Heart left ventricle (tissue), 16 donors: ENCODE data around the gene KIAA1217. TPM values are rescaled to one million over a fixed set of nuclear protein-coding genes. Genes with fewer than 3 reads are reported as not detected.

Source experiments
- ATAC-seq, 4 donors: fragments of 200-7000 bp; cut with Tn5 transposase; one replicate each; pipeline ENCODE4 v1.9.1; 2020 to 2022; ENCODE audit warnings: moderate library complexity in 4 of 4, mild to moderate bottlenecking in 3 of 4, moderate number of reproducible peaks in 1 of 4
- DNase-seq, 5 donors: peaks; one replicate each; pipeline ENCODE4 v3.0.0-alpha.2; 2020
- H3K27ac ChIP-seq, 12 donors: fragments of 200-600 bp; sonication (generic) in 4 of 12; one replicate each; pipeline versions ENCODE4 v1.5.0 to v1.8.0; 2016 to 2022; ENCODE audit warnings: mild to moderate bottlenecking in 2 of 12
- H3K27me3 ChIP-seq, 9 donors: fragments of 200-600 bp; sonication (generic) in 2 of 9; one replicate each; pipeline versions ENCODE4 v1.5.1 to v1.8.0; 2016 to 2022; ENCODE audit warnings: mild to moderate bottlenecking in 3 of 9
- H3K36me3 ChIP-seq, 9 donors: fragments of 200-600 bp; sonication (generic) in 2 of 9; one replicate each; pipeline versions ENCODE4 v1.5.0 to v1.8.0; 2018 to 2022; ENCODE audit warnings: mild to moderate bottlenecking in 2 of 9
- H3K4me1 ChIP-seq, 12 donors: fragments of 200-600 bp; sonication (generic) in 4 of 12; one replicate each; pipeline versions ENCODE4 v1.5.0 to v1.8.0; 2016 to 2022; ENCODE audit warnings: mild to moderate bottlenecking in 3 of 12
- H3K4me3 ChIP-seq, 12 donors: fragments of 200-600 bp; sonication (generic) in 4 of 12; one replicate each; pipeline versions ENCODE4 v1.5.0 to v1.8.0; 2017 to 2022; ENCODE audit warnings: mild to moderate bottlenecking in 9 of 12, moderate library complexity in 4 of 12
- H3K9me3 ChIP-seq, 12 donors: fragments of 200-600 bp; sonication (generic) in 4 of 12; one replicate each; pipeline versions ENCODE4 v1.5.0 to v1.8.0; 2016 to 2022; ENCODE audit warnings: mild to moderate bottlenecking in 1 of 12
- CTCF ChIP-seq, 12 donors: fragments of 200-600 bp; sonication (generic) in 4 of 12; IDR thresholded peaks; one replicate each; pipeline versions ENCODE4 v1.5.0 to v1.8.0; 2018 to 2022; ENCODE audit warnings: antibody characterized with exemption in 12 of 12, mild to moderate bottlenecking in 5 of 12
- POLR2A ChIP-seq, 2 donors: fragments of 450-650 bp; IDR thresholded peaks; one replicate each; pipeline ENCODE4 v1.6.1; 2017; ENCODE audit warnings: antibody characterized with exemption in 2 of 2, mild to moderate bottlenecking in 2 of 2, moderate library complexity in 2 of 2
- WGBS, 4 donors: extraction: QIAGEN DNeasy Blood & Tissue Kit in 2 of 4; methylation state at CpG; one replicate each; pipeline versions ENCODE4 v1.1.5 to v1.1.7; 2013 to 2018; 5-methylcytosine and 5-hydroxymethylcytosine counted together
- intact Hi-C, 10 donors: fragments of 100-400 bp; cut with DNase I; formaldehyde crosslinking; loops; one replicate each; pipeline versions ENCODE4 v1.11.1 to v1.14.2; 2022
- polyA plus RNA-seq, 2 donors: library from polyadenylated mRNA; stranded (reverse); fragments of 200-250 nt; gene quantifications; one replicate each; pipeline ENCODE4 v1.2.3, GENCODE V29; 2013
- total RNA-seq, 9 donors: library from RNA; depleted of rRNA in 2 of 9; stranded (reverse); fragments of >200 nt in 2 of 9; fragmentation: NEBNext Ultra II Directional in 3 of 9; extraction: Animal tissue kit (Norgen Biotek cat#: 25700) in 3 of 9; gene quantifications; one replicate each; pipeline versions ENCODE4 v1.1.0 to v1.2.4, GENCODE V29; 2016 to 2023
- donor health status: ischemic (EF 13 %, LVEDD 7.1; RV severe dilation, severe dysfunction).
- donor health status: healthy with polysubstance abuse.
- donor health status: DM: no; HTN: yes; CAD: no.
- donor health status: DM: no; HTN: no; CAD: no.
- donor health status: ischemic (EF 25% LVEDD 6.9; RV normal size, moderate dysfunction).
- donor health status: ischemic (EF 25% LVEDD 5.7; RV mildly dilated, moderate dysfunction).
- donor health status: healthy.
- donor health status: DM: yes; HTN: yes; CAD: no.
- donor health status: ischemic (EF 35%, LVEDD 5.7; RV mildly dilated, moderate dysfunction).
- donor health status: nonischemic (EF 11% LVEDD 7.7; RV severe dilation, severe dysfunction).
- donor health status: DM: yes; HTN: yes; CAD: no.
- donor health status: PGD.
- donor health status: ischemic (EF 29% LVEDD 5.4; RV normal size, mild dysfunction).
- donor health status: nonischemic (EF 23%, LVEDD 6.1; RV moderate dilation, normal function).

KIAA1217 gene
- total and polyA plus RNA-seq, 11 donors: 12.7 to 66.7 (median 33.5) TPM

GRCh38 chr10:24575481-24576002, 366.6 kb downstream of the KIAA1217 start:
- ATAC-seq: no peak
- Histone ChIP-seq H3K9me3 (no peaks in the 10 kb centered on the region), H3K27me3 (no peaks in the 10 kb centered on the region), H3K36me3 (no peaks in the 10 kb centered on the region), H3K27ac (no peak overlapping the region), H3K4me3 (no peak overlapping the region), H3K4me1 (no peaks in the 10 kb centered on the region)
- WGBS, 4 donors: 81 to 87% (median 84%) methylated on average over 10 of the region's 10 CpGs
- intact Hi-C loops: no loop called here
- TF ChIP-seq CTCF (IDR thresholded peaks at IDR 0.05): no peak
- no peak for TF ChIP-seq POLR2A (IDR thresholded peaks at IDR 0.05)
- DNase-seq: no peak

- Histone ChIP-seq H3K36me3 (peaks cover 0 to 26% (median 8%) of the 10 kb centered on the region in 9 donors), H3K27me3 (no peaks in the 10 kb centered on the region), H3K9me3 (no peaks in the 10 kb centered on the region), H3K4me1 (no peaks in the 10 kb centered on the region), H3K27ac (no peak overlapping the region), H3K4me3 (no peak overlapping the region)
- TF ChIP-seq POLR2A (IDR thresholded peaks at IDR 0.05): no peak
- TF ChIP-seq CTCF (IDR thresholded peaks at IDR 0.05): no peak
- DNase-seq: no peak
- no peak for ATAC-seq
- 98 to 100% (median 100%) methylated on average over 1 of the region's 1 CpG for WGBS, 4 donors
- intact Hi-C loops: no loop called here
Observed at GRCh38 chr10:24579448-24579847, 370.5 kb downstream of the KIAA1217 start.

GRCh38 chr10:24579906-24580305, 371.0 kb downstream of the KIAA1217 start:
- Histone ChIP-seq H3K36me3 (peaks cover 0 to 31% (median 13%) of the 10 kb centered on the region in 9 donors), H3K4me3 (no peak overlapping the region), H3K9me3 (no peaks in the 10 kb centered on the region), H3K27me3 (no peaks in the 10 kb centered on the region), H3K27ac (no peak overlapping the region), H3K4me1 (no peaks in the 10 kb centered on the region)
- DNase-seq (no peak), ATAC-seq (no peak)
- TF ChIP-seq CTCF (IDR thresholded peaks at IDR 0.05) (no peak), POLR2A (IDR thresholded peaks at IDR 0.05) (no peak)
- 47 to 65% (median 58%) methylated on average over 4 of the region's 4 CpGs for WGBS, 4 donors
- intact Hi-C loops: no loop called here

- Histone ChIP-seq H3K4me1 (no peaks in the 10 kb centered on the region), H3K9me3 (no peaks in the 10 kb centered on the region), H3K36me3 (peaks cover 0 to 100% (median 91%) of the 10 kb centered on the region in 9 donors), H3K27me3 (no peaks in the 10 kb centered on the region), H3K4me3 (no peak overlapping the region), H3K27ac (no peak overlapping the region)
- TF ChIP-seq POLR2A (IDR thresholded peaks at IDR 0.05) (no peak), CTCF (IDR thresholded peaks at IDR 0.05) (no peak)
- ATAC-seq: no peak
- intact Hi-C loops: no loop called here
- WGBS, 4 donors: 94 to 97% (median 96%) methylated on average over 2 of the region's 2 CpGs
- no peak for DNase-seq
Observed at GRCh38 chr10:24589265-24589664, 380.3 kb downstream of the KIAA1217 start.
